Endothelial cell of umbilical vein (primary cell): ENCODE data around the gene NLN.

Experiments used
- FOS ChIP-seq: IDR thresholded peaks from 2 replicates; pipeline ENCODE4 v1.6.1; 2011; ENCODE audit warnings: mild to moderate bottlenecking, low read length, moderate library complexity, borderline replicate concordance; ENCODE audit not compliant: insufficient read depth
- POLR2AphosphoS5 ChIP-seq: IDR thresholded peaks from 2 replicates; pipeline ENCODE4 v1.6.1; 2012; ENCODE audit warnings: low read depth, mild to moderate bottlenecking, control low read depth, low read length, moderate library complexity; ENCODE audit not compliant: insufficient read depth
- TF ChIP-seq, protein P1 (sequence below), 2 donors: IDR thresholded peaks; 1 replicate in 1 of 2; 2 replicates in 1 of 2; pipeline ENCODE4 v1.5.1; 2011; ENCODE audit warnings: low read length in 2 of 2, mild to moderate bottlenecking in 2 of 2, moderate library complexity in 2 of 2, control low read depth in 1 of 2, inconsistent platforms in 1 of 2, low read depth in 1 of 2; ENCODE audit not compliant: insufficient read depth in 1 of 2; ENCODE audit errors: extremely low read depth in 1 of 2

GRCh38 chr5:65868509-65868908 is 146.5 kb downstream of the NLN start:
- TF ChIP-seq POLR2AphosphoS5 (no peak), FOS (no peak)
- TF ChIP-seq, protein P1, sequence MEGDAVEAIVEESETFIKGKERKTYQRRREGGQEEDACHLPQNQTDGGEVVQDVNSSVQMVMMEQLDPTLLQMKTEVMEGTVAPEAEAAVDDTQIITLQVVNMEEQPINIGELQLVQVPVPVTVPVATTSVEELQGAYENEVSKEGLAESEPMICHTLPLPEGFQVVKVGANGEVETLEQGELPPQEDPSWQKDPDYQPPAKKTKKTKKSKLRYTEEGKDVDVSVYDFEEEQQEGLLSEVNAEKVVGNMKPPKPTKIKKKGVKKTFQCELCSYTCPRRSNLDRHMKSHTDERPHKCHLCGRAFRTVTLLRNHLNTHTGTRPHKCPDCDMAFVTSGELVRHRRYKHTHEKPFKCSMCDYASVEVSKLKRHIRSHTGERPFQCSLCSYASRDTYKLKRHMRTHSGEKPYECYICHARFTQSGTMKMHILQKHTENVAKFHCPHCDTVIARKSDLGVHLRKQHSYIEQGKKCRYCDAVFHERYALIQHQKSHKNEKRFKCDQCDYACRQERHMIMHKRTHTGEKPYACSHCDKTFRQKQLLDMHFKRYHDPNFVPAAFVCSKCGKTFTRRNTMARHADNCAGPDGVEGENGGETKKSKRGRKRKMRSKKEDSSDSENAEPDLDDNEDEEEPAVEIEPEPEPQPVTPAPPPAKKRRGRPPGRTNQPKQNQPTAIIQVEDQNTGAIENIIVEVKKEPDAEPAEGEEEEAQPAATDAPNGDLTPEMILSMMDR (IDR thresholded peaks at IDR 0.05; ENCODE audit: extremely low read depth in 1 of 2, insufficient read depth in 1 of 2, low read depth in 1 of 2, low read length in 2 of 2) = no peak
